Mesodermal cell (in vitro differentiated cells): ENCODE results near the gene IGLL5.
"Not testable (repeated sequence)": the region's sequence is repeated elsewhere in the genome, so short reads cannot be mapped to it uniquely, and the experiment has no call there.

Source experiments
- H3K27ac ChIP-seq: 2 replicates; pipeline ENCODE4 v1.7.0; 2013; ENCODE audit warnings: mild to moderate bottlenecking, low read depth, low read length, moderate library complexity; ENCODE audit not compliant: severe bottlenecking
- H3K36me3 ChIP-seq: 2 replicates; pipeline ENCODE4 v1.7.1; 2013; ENCODE audit warnings: mild to moderate bottlenecking, low read length, moderate library complexity; ENCODE audit not compliant: control insufficient read depth, insufficient read depth
- H3K4me1 ChIP-seq: one replicate; pipeline ENCODE4 v1.7.1; 2013; ENCODE audit warnings: mild to moderate bottlenecking, low read length; ENCODE audit not compliant: insufficient read depth, control insufficient read depth, poor library complexity, severe bottlenecking
- H3K4me3 ChIP-seq: 2 replicates; pipeline ENCODE4 v1.7.0; 2013; ENCODE audit warnings: low read length, control low read depth, mild to moderate bottlenecking; ENCODE audit not compliant: insufficient read depth, poor library complexity, severe bottlenecking; ENCODE audit errors: extremely low read depth
- H3K9me3 ChIP-seq: 2 replicates; pipeline ENCODE4 v1.7.1; 2013; ENCODE audit warnings: mild to moderate bottlenecking, low read length, moderate library complexity; ENCODE audit not compliant: control insufficient read depth
- WGBS, 2 experiments: methylation state at CpG; one replicate each; pipeline ENCODE4 v1.1.5; 2013; ENCODE audit warnings: missing lambda C conversion rate in 2 of 2; ENCODE audit not compliant: insufficient coverage in 2 of 2; 5-methylcytosine and 5-hydroxymethylcytosine counted together

IGLL5 gene

DNA sequence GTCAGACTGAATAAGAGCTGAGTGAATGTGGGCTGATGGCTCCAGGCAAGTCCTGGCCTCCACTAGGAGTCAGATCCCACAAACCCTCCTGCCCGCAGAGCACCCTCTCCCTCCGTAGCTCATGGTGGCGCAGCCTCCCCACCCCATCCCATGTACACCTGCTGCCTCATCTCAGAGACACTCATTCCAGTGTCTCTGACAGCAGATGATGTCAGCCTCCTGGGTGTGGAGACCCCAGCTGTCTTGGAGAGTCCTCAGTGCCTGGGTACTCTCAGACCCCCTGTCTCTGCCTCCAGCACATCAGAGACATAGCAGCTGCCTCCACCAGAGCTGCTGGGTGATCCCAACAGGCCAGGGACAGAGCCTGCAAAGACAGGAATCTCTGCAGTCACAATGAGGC, 9.5 kb downstream of the IGLL5 start:
- no peaks in the 10 kb centered on the region for H3K36me3 ChIP-seq
- 96% methylated on average over 3 of the region's 3 CpGs; no CpG with 5 or more reads in 1 of the 2 experiments for WGBS, 2 experiments
- H3K27ac ChIP-seq, result no peak overlapping the region
- no peaks in the 10 kb centered on the region for H3K9me3 ChIP-seq
- no peaks in the 10 kb centered on the region for H3K4me1 ChIP-seq
- H3K4me3 ChIP-seq, result no peak overlapping the region

DNA sequence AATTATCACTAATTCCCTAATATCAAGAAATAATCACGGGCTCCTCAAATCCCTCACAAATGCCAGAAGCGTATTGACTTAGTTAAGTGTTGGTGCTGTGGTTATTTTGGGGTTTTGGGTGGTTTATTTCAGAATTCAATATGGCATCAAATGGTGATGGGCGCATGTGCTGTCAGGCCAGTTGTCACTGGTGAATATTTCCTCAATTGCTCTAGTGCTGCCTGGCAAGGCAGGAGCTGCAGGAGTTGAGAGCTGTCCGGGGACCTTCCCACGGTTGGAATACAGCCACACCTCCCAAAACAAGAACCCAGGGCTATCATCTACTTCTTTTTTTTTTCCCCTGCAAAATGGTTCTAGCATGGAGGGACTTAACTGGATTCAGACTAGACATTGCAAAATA, 10.3 kb downstream of the IGLL5 start:
- Histone ChIP-seq H3K36me3 (no peaks in the 10 kb centered on the region), H3K9me3 (no peaks in the 10 kb centered on the region), H3K27ac (no peak overlapping the region), H3K4me1 (no peaks in the 10 kb centered on the region), H3K4me3 (no peak overlapping the region)
- WGBS, 2 experiments, result 66 to 85% methylated on average over 3 to 4 of the region's 5 CpGs

DNA sequence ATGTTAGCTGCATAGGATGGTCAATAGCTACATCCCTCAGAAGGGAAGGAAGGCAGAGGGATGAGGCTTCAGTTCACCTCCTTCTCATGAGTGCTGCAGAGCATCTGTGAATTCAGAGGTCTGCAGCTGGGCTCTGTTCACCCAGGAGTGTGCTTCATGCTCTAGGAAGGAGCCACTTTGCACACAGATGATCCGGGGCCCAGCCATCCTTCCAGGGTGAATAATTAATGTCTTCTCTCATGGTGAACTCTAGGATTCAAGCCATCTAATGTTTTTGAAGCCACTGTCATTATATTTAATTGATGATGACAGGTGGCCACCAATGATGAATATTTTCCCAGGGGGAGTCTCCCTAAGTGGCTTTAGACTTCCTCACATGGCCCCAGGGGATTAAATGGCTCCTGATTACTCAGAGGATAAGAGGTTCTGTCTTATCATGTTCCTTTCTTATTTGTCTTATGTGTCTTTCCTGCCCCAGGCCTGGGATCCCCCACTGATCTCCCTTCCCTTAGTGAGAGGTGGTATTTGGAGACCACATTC, 10.9 kb downstream of the IGLL5 start:
- H3K27ac ChIP-seq, H3K36me3 ChIP-seq, H3K4me1 ChIP-seq, H3K9me3 ChIP-seq, H3K4me3 ChIP-seq: not testable (repeated sequence)
- no CpG with 5 or more reads among the region's 1 CpG for WGBS, 2 experiments

- not testable (repeated sequence) for H3K27ac ChIP-seq, H3K4me3 ChIP-seq, H3K36me3 ChIP-seq, H3K4me1 ChIP-seq, H3K9me3 ChIP-seq
- 60 to 86% methylated on average over 1 to 2 of the region's 9 CpGs for WGBS, 2 experiments
Measured at GRCh38 chr22:22899342-22900080, 11.9 kb downstream of the IGLL5 start.

- 85 to 95% methylated on average over 4 to 5 of the region's 16 CpGs for WGBS, 2 experiments
- H3K36me3 ChIP-seq, H3K4me1 ChIP-seq, H3K27ac ChIP-seq, H3K4me3 ChIP-seq, H3K9me3 ChIP-seq: not testable (repeated sequence)
Measured at GRCh38 chr22:22900527-22901205, 13.1 kb downstream of the IGLL5 start.

DNA sequence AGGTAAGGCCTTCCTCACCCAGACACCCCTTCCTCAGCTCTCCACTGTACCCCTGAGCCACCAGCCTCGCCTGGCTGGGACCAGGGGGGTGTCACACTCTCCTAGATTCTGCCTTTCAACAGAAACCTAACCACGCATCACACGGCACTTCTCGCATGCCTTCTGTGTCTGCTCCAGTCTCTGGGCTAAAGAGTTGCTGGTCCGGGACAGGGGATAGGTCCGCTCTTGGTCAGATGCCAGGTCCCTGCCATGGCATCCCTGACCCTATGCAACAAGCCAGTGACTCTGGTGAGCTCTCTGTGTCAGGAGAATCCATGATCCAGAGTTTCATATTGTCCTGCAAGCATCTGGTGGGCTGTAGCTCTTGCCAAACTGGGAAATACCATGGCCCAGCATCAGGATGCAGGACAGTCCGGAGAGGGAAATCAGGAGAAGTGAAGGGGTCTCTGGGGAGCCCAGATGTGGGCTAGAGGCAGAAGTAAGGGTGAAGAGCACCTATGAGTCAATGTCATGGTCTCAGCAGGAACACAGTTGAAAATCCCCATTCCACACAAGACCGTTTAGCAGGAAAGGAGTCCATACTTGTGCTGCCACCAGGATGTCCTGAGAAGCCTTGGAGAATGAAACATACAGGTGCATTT, 14.1 kb downstream of the IGLL5 start:
- no peak overlapping the region for H3K4me3 ChIP-seq
- H3K9me3 ChIP-seq, result no peaks in the 10 kb centered on the region
- H3K27ac ChIP-seq, result no peak overlapping the region
- no peaks in the 10 kb centered on the region for H3K4me1 ChIP-seq
- 89 to 95% methylated on average over 7 to 8 of the region's 8 CpGs for WGBS, 2 experiments
- H3K36me3 ChIP-seq, result no peaks in the 10 kb centered on the region

DNA sequence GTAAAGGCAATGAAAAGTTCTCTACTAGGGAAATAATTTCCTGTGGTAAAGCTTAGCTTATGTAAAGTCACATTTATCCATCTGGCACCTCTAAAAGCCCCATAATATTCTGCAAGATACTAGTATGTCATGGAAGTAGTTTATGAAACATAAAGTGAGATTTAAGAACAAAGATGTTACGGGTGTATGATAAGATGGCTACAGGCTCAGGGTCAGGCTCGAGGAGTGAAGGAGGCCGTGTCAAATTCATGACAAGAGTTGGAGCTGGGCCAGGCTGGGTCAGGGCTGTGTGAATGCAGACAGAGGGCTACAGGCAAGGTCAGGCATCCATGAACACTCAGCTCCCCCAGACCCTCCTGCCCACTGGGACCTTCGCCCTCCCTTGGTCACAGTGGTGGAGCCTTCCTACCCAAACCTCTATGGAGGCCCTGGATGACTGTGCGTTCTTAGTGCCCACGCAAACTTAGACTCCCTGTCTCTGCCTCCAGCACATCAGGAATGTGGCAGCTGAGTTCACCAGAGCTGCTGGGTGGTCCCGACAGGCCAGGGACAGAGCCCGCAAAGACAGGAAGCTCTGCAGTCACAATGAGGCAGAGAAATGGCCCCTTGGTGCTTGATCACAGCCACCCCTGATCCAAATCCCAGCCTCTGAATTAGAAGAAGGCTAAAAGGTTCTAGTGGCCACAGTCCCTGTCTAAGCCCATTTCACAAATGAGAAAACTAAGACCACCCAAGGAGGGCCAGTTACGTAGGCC, 14.8 kb downstream of the IGLL5 start:
- no peaks in the 10 kb centered on the region for H3K36me3 ChIP-seq
- H3K4me3 ChIP-seq, result no peak overlapping the region
- H3K4me1 ChIP-seq, result no peaks in the 10 kb centered on the region
- WGBS, 2 experiments, result 92 to 93% methylated on average over 8 of the region's 9 CpGs
- no peak overlapping the region for H3K27ac ChIP-seq
- no peaks in the 10 kb centered on the region for H3K9me3 ChIP-seq

- no peak overlapping the region for H3K27ac ChIP-seq
- no peak overlapping the region for H3K4me3 ChIP-seq
- 66 to 79% methylated on average over 2 of the region's 2 CpGs for WGBS, 2 experiments
- no peaks in the 10 kb centered on the region for H3K9me3 ChIP-seq
- no peaks in the 10 kb centered on the region for H3K36me3 ChIP-seq
- no peaks in the 10 kb centered on the region for H3K4me1 ChIP-seq
Measured at GRCh38 chr22:22903355-22903777, 15.8 kb downstream of the IGLL5 start.

GRCh38 chr22:22903781-22904192, 16.2 kb downstream of the IGLL5 start:
- 80 to 86% methylated on average over 1 of the region's 1 CpG for WGBS, 2 experiments
- not testable (repeated sequence) for H3K4me1 ChIP-seq, H3K27ac ChIP-seq, H3K36me3 ChIP-seq, H3K9me3 ChIP-seq, H3K4me3 ChIP-seq

- H3K4me1 ChIP-seq, H3K4me3 ChIP-seq, H3K36me3 ChIP-seq, H3K9me3 ChIP-seq, H3K27ac ChIP-seq: not testable (repeated sequence)
- 100% methylated on average over 1 of the region's 5 CpGs; no CpG with 5 or more reads in 1 of the 2 experiments for WGBS, 2 experiments
Measured at GRCh38 chr22:22904736-22905135, 17.1 kb downstream of the IGLL5 start.
